GM18507 (cell line): ENCODE data around the gene HNRNPLL.

Experiments used
- DNase-seq: peaks from one replicate; pipeline ENCODE4 v3.0.0; 2011; ENCODE audit warnings: low read depth; ENCODE audit not compliant: insufficient read length; ENCODE audit errors: extremely low spot score
- FAIRE-seq: peaks from 2 replicates; lab custom pipeline; 2011; peaks lifted over from hg19 to GRCh38; lab: Jason Lieb, UNC

Gene HNRNPLL

GRCh38 chr2:38535744-38536506, 66.8 kb downstream of the HNRNPLL start:
- peak; percentile 65 for FAIRE-seq
- peak; percentile 58 for DNase-seq

GRCh38 chr2:38535404-38535743, 67.4 kb downstream of the HNRNPLL start:
- no peak for DNase-seq

GRCh38 chr2:38534746-38535403, 67.9 kb downstream of the HNRNPLL start:
- FAIRE-seq = no peak
- no peak for DNase-seq

More at GRCh38 chr2:38535404-38535743, 67.4 kb downstream of the HNRNPLL start:
- no peak for FAIRE-seq

GRCh38 chr2:38533757-38534545, 68.8 kb downstream of the HNRNPLL start:
- DNase-seq (no peak), FAIRE-seq (no peak)

DNA sequence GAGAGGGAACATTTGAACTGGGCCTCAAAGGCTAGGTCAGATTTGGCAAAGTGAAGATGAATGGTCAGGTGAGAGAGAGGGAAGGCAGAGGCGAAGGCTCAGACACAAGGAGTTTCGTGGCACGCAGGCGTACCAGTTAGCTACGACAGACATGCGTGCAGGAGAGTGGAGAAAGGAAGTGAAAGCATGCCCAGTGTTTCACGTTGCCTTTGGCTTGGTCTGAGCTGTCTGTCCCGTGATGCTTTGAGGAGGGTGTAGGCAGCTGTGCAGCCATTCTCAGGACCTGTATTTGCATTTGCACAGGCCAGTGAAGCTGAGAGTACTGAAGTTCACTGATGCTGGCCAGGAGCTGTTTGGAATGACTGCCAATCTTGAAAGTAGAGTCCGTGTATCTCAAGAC, 69.5 kb downstream of the HNRNPLL start:
- DNase-seq (peak; percentile 15), FAIRE-seq (peak; percentile 92)

GRCh38 chr2:38532366-38532765, 70.4 kb downstream of the HNRNPLL start:
- DNase-seq (no peak), FAIRE-seq (no peak)

- FAIRE-seq (no peak), DNase-seq (no peak)
Measured at GRCh38 chr2:38529208-38529607, 73.5 kb downstream of the HNRNPLL start.

- FAIRE-seq (no peak), DNase-seq (no peak)
Measured at GRCh38 chr2:38528534-38528933, 74.2 kb downstream of the HNRNPLL start.

- FAIRE-seq = no peak
Measured at GRCh38 chr2:38528008-38528442, 74.7 kb downstream of the HNRNPLL start.

GRCh38 chr2:38527338-38528007, 75.3 kb downstream of the HNRNPLL start:
- FAIRE-seq (no peak), DNase-seq (no peak)

More at GRCh38 chr2:38528008-38528442, 74.7 kb downstream of the HNRNPLL start:
- DNase-seq = no peak

DNA sequence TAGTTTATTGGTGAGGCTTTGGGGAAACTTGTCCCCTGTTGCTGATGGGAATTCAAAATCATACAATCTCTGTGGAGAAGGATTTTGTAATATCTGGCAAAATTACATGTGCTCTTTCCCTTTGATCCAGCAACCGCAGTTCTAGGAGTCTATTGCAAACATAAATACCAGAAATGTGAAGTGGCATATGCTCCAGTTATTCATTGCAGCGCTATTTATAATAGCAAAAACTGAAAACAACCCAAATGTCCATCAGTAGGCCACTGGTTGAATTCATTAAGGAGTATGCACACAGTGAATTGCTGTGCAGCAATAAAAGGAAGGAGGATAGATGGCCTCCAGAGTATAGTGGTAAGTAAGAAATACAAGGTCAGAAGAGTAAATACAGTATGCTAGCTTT, 76.5 kb downstream of the HNRNPLL start:
- FAIRE-seq = no peak
- no peak for DNase-seq

DNA sequence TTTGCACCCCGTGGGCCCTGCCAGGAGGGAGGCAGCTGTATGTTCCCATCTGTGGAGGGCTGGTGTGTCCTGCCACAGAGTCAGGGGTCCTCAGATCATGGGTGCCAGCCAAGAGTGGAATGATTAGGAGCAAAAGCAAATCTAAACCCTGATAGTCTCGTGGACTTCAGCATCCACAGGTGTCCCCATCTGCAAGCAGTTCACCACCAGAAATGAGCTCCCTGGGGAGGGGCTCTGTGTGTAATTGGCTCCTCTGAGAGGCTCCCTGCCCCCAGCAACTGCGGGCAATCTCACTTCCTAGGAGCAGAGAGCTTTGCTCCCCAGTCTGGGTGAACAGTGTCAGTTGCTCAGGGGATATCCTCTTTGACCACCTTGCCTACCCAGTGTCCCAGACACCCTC, 78.1 kb downstream of the HNRNPLL start:
- FAIRE-seq = no peak
- DNase-seq = no peak

DNA sequence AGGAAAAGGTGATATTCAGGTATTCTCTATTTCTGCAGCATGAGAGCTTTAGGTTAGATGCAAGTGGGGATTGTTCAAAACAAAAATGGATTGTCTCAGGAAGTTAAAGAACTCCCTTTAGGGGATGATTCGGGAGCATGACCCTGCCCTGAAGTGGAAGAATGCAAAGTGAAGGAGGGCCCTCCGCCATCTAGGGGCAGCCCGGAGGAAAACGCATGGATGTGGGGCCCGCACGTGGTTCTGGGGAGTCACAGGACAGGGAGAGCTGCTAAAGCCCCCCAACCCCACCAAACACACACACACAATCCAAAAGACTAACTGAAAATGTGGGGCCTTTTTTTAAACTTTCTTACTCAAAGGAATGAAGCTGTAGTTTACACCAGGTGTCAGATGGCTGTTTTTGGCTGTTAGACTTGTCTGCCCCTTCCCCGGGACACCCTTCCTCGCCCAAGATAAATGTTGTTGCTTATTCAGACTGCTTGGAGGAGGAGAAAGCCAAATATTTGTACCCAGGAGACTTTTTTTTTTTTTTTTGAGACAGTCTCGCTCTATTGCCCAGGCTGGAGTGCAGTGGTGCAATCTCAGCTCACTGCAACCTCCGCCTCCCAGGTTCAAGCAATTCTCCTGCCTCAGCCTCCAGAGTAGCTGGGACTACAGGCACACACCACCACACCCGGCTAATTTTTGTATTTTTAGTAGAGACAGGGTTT, 78.8 kb downstream of the HNRNPLL start:
- FAIRE-seq = no peak
- DNase-seq = no peak

DNA sequence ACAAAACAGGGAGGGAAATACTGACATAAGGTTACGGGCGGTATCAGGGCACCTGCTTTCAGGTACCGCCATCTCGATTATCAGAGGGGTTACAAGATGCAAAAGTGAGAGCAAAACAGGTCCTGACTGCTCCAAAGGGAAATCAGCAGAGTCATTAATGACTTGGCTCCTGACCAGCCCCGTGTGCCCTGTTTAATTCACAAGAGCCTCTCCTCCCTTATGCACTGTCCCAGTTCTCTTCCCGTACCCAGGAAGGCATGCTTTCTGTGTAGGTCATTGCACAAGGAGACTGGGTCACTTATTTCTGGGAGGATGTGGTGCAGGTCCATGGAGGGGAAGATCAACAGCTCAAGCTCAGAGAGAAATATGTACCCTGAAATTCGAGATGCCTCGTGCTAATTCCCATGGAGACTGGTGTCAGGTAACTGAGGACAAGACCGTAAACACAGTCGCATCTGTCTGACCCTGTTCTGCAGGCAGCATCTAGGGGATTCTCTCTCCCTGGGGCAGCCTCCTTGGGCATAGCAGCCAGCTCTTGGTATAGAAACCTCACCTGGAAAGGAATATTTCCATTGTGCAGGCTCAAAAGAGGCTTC, 79.9 kb downstream of the HNRNPLL start:
- DNase-seq (no peak), FAIRE-seq (no peak)

DNA sequence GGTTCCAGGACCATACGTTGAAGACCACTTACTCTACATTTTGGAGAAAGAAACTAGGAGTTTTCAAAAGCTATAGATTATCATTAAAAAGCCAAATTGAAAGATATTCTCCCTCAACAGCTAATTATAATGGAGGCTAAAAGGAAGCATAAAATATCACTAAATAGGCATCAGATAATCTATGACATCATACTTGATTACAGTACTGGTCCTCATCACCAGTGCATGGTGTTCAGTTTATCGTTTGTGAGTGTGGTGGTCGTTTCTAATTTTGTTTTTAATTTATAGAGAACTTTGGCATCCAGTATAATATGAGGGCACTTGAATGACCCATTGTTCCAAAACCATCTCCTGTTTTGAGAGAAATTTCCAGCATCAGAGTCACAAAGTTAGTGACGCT, 80.9 kb downstream of the HNRNPLL start:
- no peak for FAIRE-seq

DNA sequence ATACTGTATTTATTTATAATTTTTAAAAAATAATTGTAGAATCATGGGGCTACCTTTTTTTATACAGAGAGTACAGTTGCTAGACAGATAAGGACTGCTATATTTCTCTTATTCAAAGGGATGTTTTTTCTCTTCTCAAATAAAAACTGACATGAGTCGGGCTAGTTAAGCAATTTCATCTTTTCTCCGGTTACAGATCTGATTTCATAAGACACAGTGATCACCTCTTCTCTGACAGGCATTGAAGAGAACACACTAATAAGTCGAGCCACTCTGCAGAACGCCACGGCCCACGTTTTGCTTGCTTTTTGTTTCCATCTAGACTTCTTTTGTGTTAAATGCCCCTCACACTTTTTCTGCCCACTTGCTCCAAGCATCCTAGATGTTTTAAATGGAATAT, 85.4 kb downstream of the HNRNPLL start:
- no peak for FAIRE-seq
- no peak for DNase-seq

More for the DNA sequence above, 80.9 kb downstream of the HNRNPLL start:
- DNase-seq = no peak

GRCh38 chr2:38516526-38516925, 86.2 kb downstream of the HNRNPLL start:
- FAIRE-seq = no peak
- no peak for DNase-seq

DNA sequence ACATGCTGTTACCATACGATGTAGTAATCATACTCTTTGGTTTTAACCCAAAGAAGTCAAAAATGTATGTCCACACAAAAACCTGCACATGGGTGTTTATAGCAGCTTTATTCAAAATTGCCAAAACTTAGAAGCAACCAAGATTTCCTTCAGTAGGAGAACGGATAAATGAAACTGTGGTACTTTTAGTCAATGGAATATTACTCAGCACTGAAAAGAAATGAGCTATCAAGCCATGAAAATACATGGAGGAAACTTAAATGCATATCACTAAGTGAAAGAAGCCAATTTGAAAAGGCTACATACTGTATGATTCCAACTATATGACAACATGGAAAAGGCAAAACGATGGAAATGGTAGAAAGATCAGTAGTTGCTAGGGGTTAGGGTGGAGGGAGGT, 86.6 kb downstream of the HNRNPLL start:
- no peak for DNase-seq
- no peak for FAIRE-seq
